Measurements from ENCODE around the gene SLC2A13. TPM values are rescaled to one million over a fixed set of nuclear protein-coding genes. Genes with fewer than 3 reads are reported as not detected.

Gene SLC2A13
- total and polyA plus RNA-seq, 2 donors (not counting 3 experiments of a cell fraction or from before 2014, with no cell fraction given), result 1.2 to 4.9 TPM

GRCh38 chr12:40098406-40099145, 7.3 kb downstream of the SLC2A13 start:
- Histone ChIP-seq H3K27me3 (ENCODE audit: control insufficient read depth in 2 of 2, insufficient read depth in 2 of 2, low read length in 2 of 2) (no peaks in the 10 kb centered on the region), H3K27ac (ENCODE audit: insufficient read depth, low read depth, low read length) (no peak overlapping the region), H3K4me3 (replicated peaks in 1 of 3; ENCODE audit: insufficient read depth in 1 of 3, low read depth in 1 of 3, low read length in 3 of 3) (no peak overlapping the region), H3K36me3 (ENCODE audit: control insufficient read depth in 2 of 2, extremely low read depth in 1 of 2, insufficient read depth in 2 of 2, low read length in 2 of 2) (no peaks in the 10 kb centered on the region), H3K9ac (replicated peaks; ENCODE audit: extremely low read depth, insufficient read depth, low read length) (no peak overlapping the region), H3K4me2 (ENCODE audit: insufficient read depth, low read length) (no peak overlapping the region), H4K20me1 (replicated peaks; ENCODE audit: control insufficient read depth, extremely low read depth, insufficient read depth, low read length) (no peaks in the 10 kb centered on the region), H3K4me1 (ENCODE audit: control insufficient read depth, extremely low read depth, insufficient read depth, low read length) (no peaks in the 10 kb centered on the region), H3K79me2 (ENCODE audit: control insufficient read depth, insufficient read depth, low read length) (no peaks in the 10 kb centered on the region), H3K9me1 (replicated peaks; ENCODE audit: control insufficient read depth, extremely low read depth, insufficient read depth, low read length) (peaks cover 4% of the 10 kb centered on the region), H2AFZ (ENCODE audit: low read depth, low read length) (no peak overlapping the region), H3K9me3 (replicated peaks; ENCODE audit: control insufficient read depth, insufficient read depth, low read length) (no peaks in the 10 kb centered on the region)
- BruUV-seq (replicated peaks), result no TSS peak
- intact Hi-C loops (cut with micrococcal nuclease), result no loop called here
- ChIA-PET POLR2A (no interaction called here), CTCF (interaction anchor here (2.7 kb wide), 1 partner anchor 87 kb away, joined by 10 read pairs; no protein-coding TSS in a partner anchor)
- TF ChIP-seq POLR2AphosphoS5 (IDR thresholded peaks at IDR 0.05; ENCODE audit: insufficient read depth, low read depth, low read length), result no peak
- no peak for TF ChIP-seq MAX (IDR thresholded peaks at IDR 0.05; ENCODE audit: insufficient read depth, insufficient read length)
- TF ChIP-seq EZH2 (IDR thresholded peaks at IDR 0.05; ENCODE audit: borderline replicate concordance, low read depth, low read length, severe bottlenecking), result no peak
- TF ChIP-seq JUN (IDR thresholded peaks at IDR 0.05; ENCODE audit: borderline replicate concordance, insufficient read depth, insufficient read length, low read depth), result no peak
- TF ChIP-seq CTCF (IDR thresholded peaks at IDR 0.05; ENCODE audit: extremely low read depth in 1 of 2, insufficient read depth in 1 of 2, low read depth in 1 of 2, low read length in 2 of 2), result no peak
- TF ChIP-seq POLR2A (IDR thresholded peaks at IDR 0.05; ENCODE audit: low read depth, low read length), result no peak
- no peak for TF ChIP-seq GATA2 (IDR thresholded peaks at IDR 0.05; ENCODE audit: insufficient read depth, insufficient read length, low read depth, low read length)
- TF ChIP-seq FOS (IDR thresholded peaks at IDR 0.05; ENCODE audit: borderline replicate concordance, insufficient read depth, low read length), result no peak
- TF ChIP-seq MYC (IDR thresholded peaks at IDR 0.05; ENCODE audit: low read depth, low read length), result no peak
- DNase-seq (ENCODE audit: low read depth, low spot score) (no peak), FAIRE-seq (no peak)
- dilution Hi-C loops (cut with MboI; ENCODE audit: extremely low pct_ligation_motif_present, low sequenced_read_pairs), result no loop called here
